ENCODE data around the gene ZMIZ1. TPM values are rescaled to one million over a fixed set of nuclear protein-coding genes. Genes with fewer than 3 reads are reported as not detected.
A peak's percentile ranks its signal among the peaks of the same experiment; 100 is the strongest.

Gene ZMIZ1
- total and polyA plus RNA-seq, 4 donors, result 18.3 to 80.2 (median 42.6) TPM

GRCh38 chr10:79144351-79145173 lies 75.8 kb downstream of the ZMIZ1 start:
- no peak overlapping the region for H3K9ac ChIP-seq (ENCODE audit: insufficient read depth in 1 of 2, low read length in 2 of 2)
- no peak for ATAC-seq (ENCODE audit: insufficient read depth, low FRiP score)
- 37 to 55% methylated on average over 12 of the region's 12 CpGs for WGBS, 2 donors

GRCh38 chr10:79145174-79145483 lies 76.4 kb downstream of the ZMIZ1 start:
- H3K27ac ChIP-seq (ENCODE audit: low read depth in 1 of 2, low read length in 1 of 2), result peak overlapping the region; percentile 10 to 95
- 68 to 72% methylated on average over 5 of the region's 5 CpGs for WGBS, 2 donors
- DNase-seq (no peak), ATAC-seq (ENCODE audit: insufficient read depth, low FRiP score) (no peak)
- H3K9ac ChIP-seq (ENCODE audit: insufficient read depth in 1 of 2, low read length in 2 of 2), result no peak overlapping the region
- H3K36me3 ChIP-seq (ENCODE audit: control insufficient read depth in 4 of 4, insufficient read depth in 4 of 4, low read length in 4 of 4), result peaks cover 0 to 16% (median 10%) of the 10 kb centered on the region in 4 donors
- peaks cover 25 to 60% (median 52%) of the 10 kb centered on the region in 5 donors for H3K4me1 ChIP-seq (ENCODE audit: control insufficient read depth in 5 of 5, insufficient read depth in 5 of 5, low read length in 5 of 5)
- no peak for TF ChIP-seq CTCF (IDR thresholded peaks at IDR 0.05; ENCODE audit: control extremely low read depth, extremely low read depth)
- no peaks in the 10 kb centered on the region for H3K9me3 ChIP-seq (ENCODE audit: control insufficient read depth in 4 of 4, insufficient read depth in 3 of 4, low read length in 3 of 4)
- no peak overlapping the region for H3K4me3 ChIP-seq
- H3K27me3 ChIP-seq (ENCODE audit: control insufficient read depth in 3 of 3, insufficient read depth in 3 of 3, low read length in 2 of 3), result no peaks in the 10 kb centered on the region

More at GRCh38 chr10:79144351-79145173, 75.8 kb downstream of the ZMIZ1 start:
- no peaks in the 10 kb centered on the region for H3K27me3 ChIP-seq (ENCODE audit: control insufficient read depth in 3 of 3, insufficient read depth in 3 of 3, low read length in 2 of 3)
- no peaks in the 10 kb centered on the region for H3K9me3 ChIP-seq (ENCODE audit: control insufficient read depth in 4 of 4, insufficient read depth in 3 of 4, low read length in 3 of 4)
- no peak for DNase-seq
- peaks cover 0 to 22% (median 15%) of the 10 kb centered on the region in 4 donors for H3K36me3 ChIP-seq (ENCODE audit: control insufficient read depth in 4 of 4, insufficient read depth in 4 of 4, low read length in 4 of 4)
- H3K4me1 ChIP-seq (ENCODE audit: control insufficient read depth in 5 of 5, insufficient read depth in 5 of 5, low read length in 5 of 5), result peaks cover 27 to 60% (median 49%) of the 10 kb centered on the region in 5 donors
- TF ChIP-seq CTCF (IDR thresholded peaks at IDR 0.05; ENCODE audit: control extremely low read depth, extremely low read depth), result no peak
- H3K27ac ChIP-seq (ENCODE audit: low read depth in 1 of 2, low read length in 1 of 2), result peak overlapping the region; percentile 10 to 95
- no peak overlapping the region for H3K4me3 ChIP-seq

GRCh38 chr10:79145517-79146470 lies 77.0 kb downstream of the ZMIZ1 start:
- Histone ChIP-seq H3K4me1 (ENCODE audit: control insufficient read depth in 5 of 5, insufficient read depth in 5 of 5, low read length in 5 of 5) (peaks cover 29 to 67% (median 58%) of the 10 kb centered on the region in 5 donors), H3K36me3 (ENCODE audit: control insufficient read depth in 4 of 4, insufficient read depth in 4 of 4, low read length in 4 of 4) (peaks cover 0 to 10% (median 6%) of the 10 kb centered on the region in 4 donors), H3K9me3 (ENCODE audit: control insufficient read depth in 4 of 4, insufficient read depth in 3 of 4, low read length in 3 of 4) (no peaks in the 10 kb centered on the region), H3K27ac (ENCODE audit: low read depth in 1 of 2, low read length in 1 of 2) (peak overlapping the region; percentile 90 to 95), H3K4me3 (no peak overlapping the region), H3K27me3 (ENCODE audit: control insufficient read depth in 3 of 3, insufficient read depth in 3 of 3, low read length in 2 of 3) (no peaks in the 10 kb centered on the region), H3K9ac (ENCODE audit: insufficient read depth in 1 of 2, low read length in 2 of 2) (peak overlapping the region in 1 of 2 donors; percentile 9)
- 78 to 86% methylated on average over 9 of the region's 9 CpGs for WGBS, 2 donors
- no peak for TF ChIP-seq CTCF (IDR thresholded peaks at IDR 0.05; ENCODE audit: control extremely low read depth, extremely low read depth)
- DNase-seq (no peak), ATAC-seq (ENCODE audit: insufficient read depth, low FRiP score) (no peak)

All from lung (tissue), 12 donors.